CD4-positive, alpha-beta T cell (primary cell): ENCODE measurements around the gene LRRK1. TPM values are rescaled to one million over a fixed set of nuclear protein-coding genes. Genes with fewer than 3 reads are reported as not detected.

Source experiments
- ATAC-seq: fragments of 200-7000 bp; cut with Tn5 transposase; one replicate; pipeline ENCODE4 v1.10.0; 2022; ENCODE audit warnings: mild to moderate bottlenecking; ENCODE audit not compliant: poor library complexity
- CTCF ChIA-PET: fragments of 350-600 bp; sonication (Branson Sonifier 250); formaldehyde crosslinking; loops from one replicate; lab custom pipeline; 2021; ENCODE audit warnings: antibody characterized with exemption, inconsistent platforms; lab: Charles Lee
- POLR2A ChIA-PET: fragments of 350-600 bp; sonication (Branson Sonifier 250); formaldehyde crosslinking; loops from one replicate; lab custom pipeline; 2021; ENCODE audit warnings: antibody characterized with exemption, inconsistent platforms; lab: Charles Lee
- DNase-seq, 14 experiments: peaks; one replicate each; pipeline ENCODE4 v3.0.0-alpha.2; 2013 to 2020; ENCODE audit warnings: mixed read lengths in 2 of 14
- H3K27ac ChIP-seq, 2 donors: one replicate each; pipeline versions ENCODE4 v1.5.1 to v1.7.0; 2013; ENCODE audit warnings: low read length in 2 of 2, low read depth in 1 of 2, mild to moderate bottlenecking in 1 of 2
- H3K27me3 ChIP-seq, 2 experiments: 1 replicate in 1 of 2; 2 replicates in 1 of 2; pipeline versions ENCODE4 v1.6.1 to v1.7.0; 2013; ENCODE audit warnings: low read length in 2 of 2, control low read depth in 1 of 2, mild to moderate bottlenecking in 1 of 2, moderate library complexity in 1 of 2; ENCODE audit not compliant: insufficient read depth in 2 of 2, control insufficient read depth in 1 of 2
- H3K36me3 ChIP-seq: one replicate; pipeline ENCODE4 v1.6.1; 2013; ENCODE audit warnings: low read length, control low read depth; ENCODE audit not compliant: insufficient read depth
- H3K4me1 ChIP-seq: one replicate; pipeline ENCODE4 v1.6.1; 2013; ENCODE audit warnings: low read length, control low read depth; ENCODE audit not compliant: insufficient read depth
- H3K4me3 ChIP-seq: one replicate; pipeline ENCODE4 v1.5.1; 2013; ENCODE audit warnings: mild to moderate bottlenecking, low read length, moderate library complexity
- H3K9me3 ChIP-seq, 2 experiments: 1 replicate in 1 of 2; 2 replicates in 1 of 2; pipeline versions ENCODE4 v1.6.1 to v1.7.0; 2013; ENCODE audit warnings: low read length in 2 of 2, mild to moderate bottlenecking in 2 of 2, control low read depth in 1 of 2, moderate library complexity in 1 of 2; ENCODE audit not compliant: control insufficient read depth in 1 of 2, insufficient read depth in 1 of 2
- H3K27ac Mint-ChIP-seq: one replicate; pipeline ENCODE4 v1.8.0; 2020; ENCODE audit warnings: mixed read lengths
- H3K27me3 Mint-ChIP-seq: one replicate; pipeline ENCODE4 v1.8.0; 2021; ENCODE audit warnings: mixed read lengths
- H3K36me3 Mint-ChIP-seq: one replicate; pipeline ENCODE4 v1.8.0; 2021; ENCODE audit warnings: low read depth, mixed read lengths
- H3K4me1 Mint-ChIP-seq: one replicate; pipeline ENCODE4 v1.8.0; 2021; ENCODE audit warnings: low read depth, mixed read lengths
- H3K4me3 Mint-ChIP-seq: one replicate; pipeline ENCODE4 v1.8.0; 2020; ENCODE audit warnings: mild to moderate bottlenecking, mixed read lengths
- H3K9me3 Mint-ChIP-seq: one replicate; pipeline ENCODE4 v1.8.0; 2020; ENCODE audit warnings: mixed read lengths
- intact Hi-C, 2 experiments: fragments of 100-400 bp; cut with DNase I in 1 of 2; cut with micrococcal nuclease in 1 of 2; formaldehyde crosslinking; loops; one replicate each; pipeline versions ENCODE4 v1.15.1 to v1.9.0; 2023 to 2025; cut with DNase I, micrococcal nuclease
- total RNA-seq, 174 experiments: library from RNA in 2 of 174; stranded (reverse) in 2 of 174; gene quantifications; one replicate each; pipeline ENCODE4 v1.2.3 and lab custom pipeline; 2021 to 2026
- TF ChIP-seq, protein P1 (sequence below): fragments of 200-600 bp; IDR thresholded peaks from one replicate; pipeline ENCODE4 v1.8.0; 2022; ENCODE audit warnings: antibody characterized with exemption, mild to moderate bottlenecking

Gene LRRK1
- total RNA-seq, 2 experiments from 2014 or later = 0.60 to 0.73 TPM

DNA sequence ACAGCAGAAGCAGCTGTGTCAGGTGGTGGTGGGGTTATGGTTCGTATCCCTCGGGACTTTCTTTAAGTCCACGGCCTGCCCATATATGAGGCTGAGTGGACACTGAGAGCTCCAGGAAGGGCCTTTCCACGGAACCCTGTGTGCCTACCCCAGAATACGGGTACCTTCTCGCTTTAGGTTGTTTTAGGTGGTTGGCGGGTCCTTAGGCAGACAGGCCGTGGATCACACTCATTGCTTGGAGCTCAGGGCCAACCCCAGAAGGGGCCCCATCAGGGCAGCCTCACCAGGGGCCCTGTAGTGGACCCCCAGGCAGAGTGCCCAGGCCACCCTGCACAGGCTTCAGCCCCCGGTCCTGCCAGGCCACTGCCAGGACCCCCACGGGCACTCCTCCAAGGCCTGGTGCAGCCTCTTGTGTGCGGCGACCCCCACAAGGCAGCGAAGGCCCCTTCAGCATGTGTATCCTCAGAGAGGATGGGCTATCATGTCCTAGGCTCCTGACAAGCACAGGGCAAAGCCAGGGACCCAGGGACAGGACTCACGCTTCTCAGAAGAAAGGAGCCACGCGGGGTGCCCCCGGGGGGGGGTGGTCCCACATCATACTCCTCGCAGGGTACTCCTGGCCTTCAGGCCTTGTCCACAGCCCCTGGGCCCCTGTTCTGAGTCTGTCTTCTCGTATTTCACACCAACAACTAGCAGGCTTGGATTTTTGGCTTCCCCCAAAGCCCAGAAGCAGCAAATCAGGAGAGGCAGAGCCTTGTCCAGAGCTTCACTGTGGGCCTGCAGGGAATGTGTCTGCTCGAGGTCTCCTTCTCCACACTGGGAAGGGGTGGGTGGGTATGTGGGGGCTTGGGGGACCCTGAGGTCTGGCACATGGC, 93.4 kb downstream of the LRRK1 start:
- Mint-ChIP-seq H3K27ac (no peak overlapping the region), H3K36me3 (no peaks in the 10 kb centered on the region), H3K4me3 (no peak overlapping the region), H3K27me3 (peaks cover 6% of the 10 kb centered on the region), H3K9me3 (no peaks in the 10 kb centered on the region), H3K4me1 (peaks cover 12% of the 10 kb centered on the region)
- Histone ChIP-seq H3K36me3 (no peaks in the 10 kb centered on the region), H3K4me3 (no peak overlapping the region), H3K27me3 (no peaks in the 10 kb centered on the region), H3K4me1 (peaks cover 13% of the 10 kb centered on the region), H3K9me3 (no peaks in the 10 kb centered on the region), H3K27ac (no peak overlapping the region)
- ATAC-seq (no peak), DNase-seq (no peak)
- CTCF ChIA-PET = no interaction called here
- TF ChIP-seq, protein P1, sequence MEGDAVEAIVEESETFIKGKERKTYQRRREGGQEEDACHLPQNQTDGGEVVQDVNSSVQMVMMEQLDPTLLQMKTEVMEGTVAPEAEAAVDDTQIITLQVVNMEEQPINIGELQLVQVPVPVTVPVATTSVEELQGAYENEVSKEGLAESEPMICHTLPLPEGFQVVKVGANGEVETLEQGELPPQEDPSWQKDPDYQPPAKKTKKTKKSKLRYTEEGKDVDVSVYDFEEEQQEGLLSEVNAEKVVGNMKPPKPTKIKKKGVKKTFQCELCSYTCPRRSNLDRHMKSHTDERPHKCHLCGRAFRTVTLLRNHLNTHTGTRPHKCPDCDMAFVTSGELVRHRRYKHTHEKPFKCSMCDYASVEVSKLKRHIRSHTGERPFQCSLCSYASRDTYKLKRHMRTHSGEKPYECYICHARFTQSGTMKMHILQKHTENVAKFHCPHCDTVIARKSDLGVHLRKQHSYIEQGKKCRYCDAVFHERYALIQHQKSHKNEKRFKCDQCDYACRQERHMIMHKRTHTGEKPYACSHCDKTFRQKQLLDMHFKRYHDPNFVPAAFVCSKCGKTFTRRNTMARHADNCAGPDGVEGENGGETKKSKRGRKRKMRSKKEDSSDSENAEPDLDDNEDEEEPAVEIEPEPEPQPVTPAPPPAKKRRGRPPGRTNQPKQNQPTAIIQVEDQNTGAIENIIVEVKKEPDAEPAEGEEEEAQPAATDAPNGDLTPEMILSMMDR = no peak
- intact Hi-C loops = no loop called here
- POLR2A ChIA-PET = no interaction called here

DNA sequence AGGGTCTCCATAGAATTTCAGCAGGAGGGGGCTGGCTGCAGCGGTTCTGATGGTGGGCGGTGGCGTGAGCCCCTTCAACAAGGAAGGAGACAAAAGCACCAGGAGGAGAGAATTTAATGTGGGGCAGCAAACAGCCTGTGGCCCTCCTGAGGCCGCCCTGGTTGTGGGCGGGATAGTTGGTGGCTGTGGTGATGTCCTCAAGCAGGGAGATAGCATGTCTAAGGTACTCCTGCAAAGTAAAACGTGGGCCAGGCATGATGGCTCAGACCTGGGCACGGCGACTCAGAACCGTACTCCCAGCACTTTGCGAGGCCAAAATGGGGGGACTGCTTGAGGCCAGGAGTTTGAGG, 94.0 kb downstream of the LRRK1 start:
- Histone ChIP-seq H3K9me3 (no peaks in the 10 kb centered on the region), H3K27ac (no peak overlapping the region), H3K4me1 (peaks cover 7% of the 10 kb centered on the region), H3K36me3 (no peaks in the 10 kb centered on the region), H3K4me3 (no peak overlapping the region), H3K27me3 (no peaks in the 10 kb centered on the region)
- TF ChIP-seq, protein P1 = no peak
- peaks cover 6% of the 10 kb centered on the region for H3K4me1 Mint-ChIP-seq
- H3K27me3 Mint-ChIP-seq = peaks cover 5% of the 10 kb centered on the region
- H3K36me3 Mint-ChIP-seq = no peaks in the 10 kb centered on the region
- H3K27ac Mint-ChIP-seq = no peak overlapping the region
- ATAC-seq (no peak), DNase-seq (no peak)
- no peaks in the 10 kb centered on the region for H3K9me3 Mint-ChIP-seq
- H3K4me3 Mint-ChIP-seq = no peak overlapping the region
- POLR2A ChIA-PET = no interaction called here
- CTCF ChIA-PET = no interaction called here
- intact Hi-C loops = no loop called here

DNA sequence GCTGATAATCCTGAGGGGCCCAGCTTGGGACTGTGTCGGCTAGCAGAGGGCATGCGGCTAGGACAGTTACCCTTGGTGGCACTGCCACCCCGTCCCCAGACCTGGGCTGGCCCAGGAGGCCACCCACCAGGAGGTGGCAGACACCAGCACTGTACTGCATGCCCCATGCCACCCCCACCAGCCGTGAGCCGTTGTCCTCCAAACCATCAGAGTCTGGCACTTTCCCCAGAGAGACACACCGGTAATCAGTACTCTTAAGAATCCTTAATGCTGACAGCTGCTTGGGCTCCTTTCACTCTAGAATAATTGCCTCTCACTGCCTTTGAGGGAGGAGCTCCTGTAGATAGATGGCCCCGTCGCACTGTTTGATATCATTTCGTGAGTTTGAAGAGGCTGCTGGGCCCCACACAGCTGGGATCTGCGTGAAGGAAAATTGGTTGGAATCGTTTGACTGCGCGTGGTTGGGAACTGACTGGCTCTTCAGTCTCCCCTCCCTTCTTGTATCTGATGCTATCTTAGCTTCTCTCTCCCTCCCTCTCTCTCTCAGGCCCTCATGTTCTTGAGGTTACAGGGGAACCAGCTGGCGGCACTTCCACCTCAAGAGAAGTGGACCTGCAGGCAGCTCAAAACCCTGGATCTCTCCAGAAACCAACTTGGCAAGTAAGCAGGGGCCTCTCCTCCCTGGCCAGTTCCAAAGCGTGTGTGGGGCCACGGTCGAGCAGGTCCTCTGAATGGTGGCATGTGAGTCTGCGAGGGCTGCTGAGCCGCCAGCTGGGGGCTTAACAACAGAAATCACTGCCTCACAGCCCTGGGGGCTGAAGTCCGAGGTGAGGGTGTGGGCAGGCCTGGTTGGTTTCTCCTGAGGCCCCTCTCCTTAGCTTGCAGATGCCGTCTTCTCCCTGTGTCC, 94.9 kb downstream of the LRRK1 start:
- TF ChIP-seq, protein P1 = no peak
- H3K27ac Mint-ChIP-seq = no peak overlapping the region
- Histone ChIP-seq H3K27ac (no peak overlapping the region), H3K27me3 (no peaks in the 10 kb centered on the region), H3K4me1 (peaks cover under 1% of the 10 kb centered on the region), H3K4me3 (no peak overlapping the region), H3K36me3 (no peaks in the 10 kb centered on the region), H3K9me3 (no peaks in the 10 kb centered on the region)
- H3K9me3 Mint-ChIP-seq = no peaks in the 10 kb centered on the region
- no peak overlapping the region for H3K4me3 Mint-ChIP-seq
- DNase-seq (no peak), ATAC-seq (no peak)
- H3K4me1 Mint-ChIP-seq = no peaks in the 10 kb centered on the region
- no peaks in the 10 kb centered on the region for H3K27me3 Mint-ChIP-seq
- no peaks in the 10 kb centered on the region for H3K36me3 Mint-ChIP-seq
- intact Hi-C loops = no loop called here
- ChIA-PET POLR2A (no interaction called here), CTCF (no interaction called here)
